GM12892 (cell line): ENCODE data around the gene C1orf105.

Source experiments
- POLR2A ChIP-seq: IDR thresholded peaks from 2 replicates; pipeline ENCODE4 v1.6.1; 2011; ENCODE audit warnings: low read depth, low read length, control low read depth
- POLR2AphosphoS5 ChIP-seq: IDR thresholded peaks from 2 replicates; pipeline ENCODE4 v1.6.1; 2011; ENCODE audit warnings: low read depth, low read length, control low read depth

DNA sequence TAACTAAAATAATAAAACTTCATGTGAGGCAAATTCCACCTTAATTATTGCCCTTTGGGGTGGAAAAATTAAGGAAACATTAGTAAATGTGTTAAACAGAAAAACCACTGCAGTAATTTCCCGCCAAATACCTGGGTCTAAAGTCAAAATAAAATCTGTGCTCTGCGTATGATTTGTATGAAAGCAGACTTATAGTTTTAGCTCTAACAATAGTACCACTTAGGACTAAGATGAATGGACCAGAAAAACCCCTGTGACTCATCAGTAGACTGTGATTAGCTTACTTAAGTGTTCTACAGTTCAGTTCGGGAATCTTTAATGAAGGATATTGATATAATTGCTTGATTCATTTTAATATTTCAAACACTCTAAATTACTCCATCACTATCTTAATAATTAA lies 23.3 kb upstream of the C1orf105 start:
- TF ChIP-seq POLR2AphosphoS5 (no peak), POLR2A (no peak)
